Skeletal muscle cell (primary cell): ENCODE results near the gene AFAP1.

Source experiments
- DNase-seq: peaks from one replicate; pipeline ENCODE4 v3.0.0-alpha.2; 2010; ENCODE audit warnings: low read depth
- H3K4me3 ChIP-seq: 2 replicates; pipeline ENCODE4 v1.5.1; 2011; ENCODE audit warnings: low read depth, mild to moderate bottlenecking, control low read depth, low read length, moderate library complexity

Gene AFAP1

DNA sequence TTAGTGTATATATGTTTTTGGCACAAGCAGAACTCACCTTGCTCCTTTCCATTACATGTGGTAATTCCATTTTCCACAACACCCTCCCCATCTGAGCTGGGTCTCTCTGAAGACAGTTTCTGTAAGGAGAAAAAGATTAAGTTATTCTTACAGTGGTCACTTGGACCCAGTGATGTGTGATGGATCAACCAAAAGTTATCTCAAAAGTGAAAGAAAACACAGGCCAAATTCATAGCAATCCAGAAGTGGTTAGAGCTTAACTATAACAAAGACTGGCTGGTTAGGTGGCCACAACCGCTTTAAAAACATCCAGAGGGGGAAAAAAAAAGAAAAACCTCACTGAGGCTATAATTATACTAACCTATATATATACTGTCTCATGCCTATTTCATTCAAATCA is 123.7 kb downstream of the AFAP1 start:
- H3K4me3 ChIP-seq = no peak overlapping the region

GRCh38 chr4:7815562-7815961 is 124.1 kb downstream of the AFAP1 start:
- no peak overlapping the region for H3K4me3 ChIP-seq
- no peak for DNase-seq

More for the DNA sequence above, 123.7 kb downstream of the AFAP1 start:
- no peak for DNase-seq

GRCh38 chr4:7814451-7814850 is 125.2 kb downstream of the AFAP1 start:
- no peak for DNase-seq
- H3K4me3 ChIP-seq = no peak overlapping the region

DNA sequence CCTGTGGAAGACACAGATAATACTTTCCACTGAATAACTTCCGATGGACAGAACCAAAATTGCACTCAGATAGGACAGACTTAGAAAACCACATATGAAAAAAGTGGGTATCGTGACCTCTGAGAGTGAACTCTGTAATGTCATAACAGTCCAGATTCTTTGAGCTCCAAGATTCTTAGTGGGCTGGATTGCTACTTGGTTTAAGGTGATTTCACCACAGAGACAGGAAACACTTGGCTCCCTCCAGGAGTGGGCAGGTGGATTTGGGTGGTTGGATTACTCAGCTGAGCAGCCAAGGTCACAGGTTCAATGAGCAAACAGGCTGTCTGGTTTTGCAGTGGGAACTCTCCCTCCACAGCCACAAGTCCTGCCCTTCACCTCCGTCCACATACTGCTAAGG is 126.0 kb downstream of the AFAP1 start:
- no peak for DNase-seq
- H3K4me3 ChIP-seq = no peak overlapping the region

GRCh38 chr4:7812921-7813320 is 126.7 kb downstream of the AFAP1 start:
- H3K4me3 ChIP-seq = no peak overlapping the region
- no peak for DNase-seq

DNA sequence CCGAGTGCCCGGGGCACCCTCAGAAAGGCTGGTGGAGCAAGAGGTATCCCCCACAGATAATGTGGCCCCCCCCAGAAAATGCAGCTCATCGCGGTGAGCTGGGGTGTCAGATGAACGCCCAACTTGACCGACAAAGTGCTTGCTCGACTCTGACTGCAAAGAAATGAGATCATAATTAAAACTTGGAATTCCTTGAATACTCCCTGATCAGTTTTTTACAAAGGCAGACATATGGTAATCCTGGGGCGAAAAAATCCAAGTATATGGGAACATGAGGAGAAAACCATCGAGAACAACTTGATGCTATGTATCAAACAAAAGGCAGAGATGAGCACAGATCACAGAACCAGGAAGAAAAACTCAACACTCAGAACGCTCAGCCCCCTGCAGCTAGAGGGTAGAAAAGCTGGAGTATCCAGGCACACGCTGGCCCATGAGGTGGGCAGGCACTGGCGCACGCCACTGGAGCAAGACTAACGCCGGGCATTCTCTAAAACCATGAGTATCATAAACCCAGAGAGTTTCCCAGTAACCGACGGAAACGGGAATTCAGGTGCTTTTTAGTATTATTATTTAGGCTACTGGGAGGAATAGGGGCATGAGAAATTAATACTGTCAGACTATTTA is 127.3 kb downstream of the AFAP1 start:
- H3K4me3 ChIP-seq = no peak overlapping the region
- no peak for DNase-seq

- H3K4me3 ChIP-seq = no peak overlapping the region
- DNase-seq = no peak
Observed at GRCh38 chr4:7811536-7812191, 128.0 kb downstream of the AFAP1 start.

- no peak overlapping the region for H3K4me3 ChIP-seq
- no peak for DNase-seq
Observed at GRCh38 chr4:7810783-7811535, 128.7 kb downstream of the AFAP1 start.

DNA sequence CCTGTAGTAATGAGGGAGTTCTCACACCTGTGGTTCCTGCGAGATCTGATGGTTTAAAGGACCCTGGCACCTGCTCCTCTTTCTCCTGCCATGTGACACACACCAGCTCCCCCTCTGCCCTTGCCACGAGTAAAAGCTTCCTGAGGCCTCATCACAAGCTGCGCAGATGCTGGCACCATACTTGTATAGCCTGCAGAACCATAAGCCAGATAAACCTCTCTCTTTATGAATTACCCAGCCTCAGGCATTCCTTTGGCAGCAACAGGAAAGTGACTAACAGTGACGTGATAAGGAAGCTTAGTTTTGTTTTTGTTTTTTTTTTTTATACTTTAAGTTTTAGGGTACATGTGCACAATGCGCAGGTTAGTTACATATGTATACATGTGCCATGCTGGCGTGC is 130.9 kb downstream of the AFAP1 start:
- no peak for DNase-seq
- H3K4me3 ChIP-seq = no peak overlapping the region

GRCh38 chr4:7808181-7808580 is 131.5 kb downstream of the AFAP1 start:
- no peak overlapping the region for H3K4me3 ChIP-seq
- DNase-seq = no peak

- no peak overlapping the region for H3K4me3 ChIP-seq
- no peak for DNase-seq
Observed at GRCh38 chr4:7807351-7807921, 132.2 kb downstream of the AFAP1 start.

- DNase-seq = no peak
- H3K4me3 ChIP-seq = no peak overlapping the region
Observed at GRCh38 chr4:7806338-7807090, 133.1 kb downstream of the AFAP1 start.

- H3K4me3 ChIP-seq = no peak overlapping the region
- DNase-seq = peak; percentile 92
Observed at GRCh38 chr4:7805533-7806337, 133.9 kb downstream of the AFAP1 start.

DNA sequence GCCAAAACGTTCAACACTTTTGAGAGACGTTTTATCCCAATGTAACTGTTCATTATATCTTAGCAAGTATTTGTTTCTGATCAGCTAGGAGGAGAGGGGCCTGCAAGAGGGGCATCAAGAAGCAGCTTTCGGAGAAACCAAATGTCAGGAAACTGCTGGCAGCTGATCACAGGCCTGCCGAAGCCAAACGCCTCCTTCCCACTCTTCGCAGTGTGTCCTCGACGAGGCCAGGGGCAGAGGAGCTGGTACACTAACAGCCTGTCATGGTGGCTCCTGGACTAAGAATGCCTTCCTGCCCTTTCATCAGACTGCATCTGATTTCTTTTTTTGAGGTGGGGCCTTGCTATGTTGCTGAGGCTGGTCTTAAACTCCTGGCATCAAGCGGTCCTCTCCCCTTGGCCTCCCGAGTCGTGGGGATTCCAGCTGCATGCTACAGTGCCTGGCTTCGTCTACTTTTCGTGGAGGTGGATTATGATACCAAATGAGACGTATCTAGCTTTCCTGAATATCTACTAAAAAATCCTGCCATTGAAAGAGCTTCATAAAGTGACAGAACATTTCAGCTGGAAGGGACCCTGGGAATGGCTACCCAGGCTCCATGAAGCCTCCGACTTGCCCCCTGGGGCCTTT is 134.8 kb downstream of the AFAP1 start:
- DNase-seq = no peak
- H3K4me3 ChIP-seq = no peak overlapping the region

DNA sequence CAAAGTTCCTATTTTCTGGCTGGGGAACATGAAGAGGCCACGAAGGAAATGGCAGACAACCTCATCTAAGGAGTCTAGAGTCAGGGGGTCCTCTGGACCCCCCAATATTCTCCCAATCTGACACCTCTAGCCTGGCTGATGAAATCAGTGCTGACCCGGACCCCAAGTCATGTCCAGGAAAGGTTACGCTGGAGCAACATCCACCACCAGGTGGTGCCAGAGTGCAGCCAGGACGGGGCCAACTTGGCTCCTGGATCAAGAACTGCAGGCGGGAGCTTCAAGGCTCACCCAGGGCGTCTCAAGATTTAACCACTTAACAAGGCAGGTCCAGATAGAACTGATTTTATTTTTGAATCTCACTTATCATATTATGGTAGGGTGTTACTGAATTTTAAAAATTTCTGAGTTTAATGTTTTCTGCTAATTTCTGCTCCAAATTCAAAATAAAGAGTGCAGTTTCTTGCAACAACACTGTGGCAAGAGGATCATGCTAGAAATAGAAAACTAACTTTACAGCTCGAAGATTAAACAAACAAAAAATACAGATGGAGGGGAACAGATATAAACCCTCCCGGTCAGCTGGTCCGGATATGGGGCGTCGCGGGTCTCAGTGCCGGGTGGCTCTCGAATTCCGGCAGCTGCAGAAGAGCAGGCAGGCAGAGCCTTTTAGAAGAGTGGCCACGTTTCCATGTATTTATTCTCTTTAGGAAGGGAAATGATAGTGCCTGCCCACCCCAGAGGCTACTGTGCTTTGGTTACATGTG is 135.5 kb downstream of the AFAP1 start:
- no peak for DNase-seq
- H3K4me3 ChIP-seq = no peak overlapping the region

GRCh38 chr4:7803371-7803770 is 136.3 kb downstream of the AFAP1 start:
- no peak overlapping the region for H3K4me3 ChIP-seq
- DNase-seq = no peak

GRCh38 chr4:7802093-7802726 is 137.5 kb downstream of the AFAP1 start:
- no peak for DNase-seq
- no peak overlapping the region for H3K4me3 ChIP-seq
